ENCODE data around the gene SMPD1. TPM values are rescaled to one million over a fixed set of nuclear protein-coding genes. Genes with fewer than 3 reads are reported as not detected.

The SMPD1 gene
- total RNA-seq = 34.9 and 44.4 TPM in 2 replicates

DNA sequence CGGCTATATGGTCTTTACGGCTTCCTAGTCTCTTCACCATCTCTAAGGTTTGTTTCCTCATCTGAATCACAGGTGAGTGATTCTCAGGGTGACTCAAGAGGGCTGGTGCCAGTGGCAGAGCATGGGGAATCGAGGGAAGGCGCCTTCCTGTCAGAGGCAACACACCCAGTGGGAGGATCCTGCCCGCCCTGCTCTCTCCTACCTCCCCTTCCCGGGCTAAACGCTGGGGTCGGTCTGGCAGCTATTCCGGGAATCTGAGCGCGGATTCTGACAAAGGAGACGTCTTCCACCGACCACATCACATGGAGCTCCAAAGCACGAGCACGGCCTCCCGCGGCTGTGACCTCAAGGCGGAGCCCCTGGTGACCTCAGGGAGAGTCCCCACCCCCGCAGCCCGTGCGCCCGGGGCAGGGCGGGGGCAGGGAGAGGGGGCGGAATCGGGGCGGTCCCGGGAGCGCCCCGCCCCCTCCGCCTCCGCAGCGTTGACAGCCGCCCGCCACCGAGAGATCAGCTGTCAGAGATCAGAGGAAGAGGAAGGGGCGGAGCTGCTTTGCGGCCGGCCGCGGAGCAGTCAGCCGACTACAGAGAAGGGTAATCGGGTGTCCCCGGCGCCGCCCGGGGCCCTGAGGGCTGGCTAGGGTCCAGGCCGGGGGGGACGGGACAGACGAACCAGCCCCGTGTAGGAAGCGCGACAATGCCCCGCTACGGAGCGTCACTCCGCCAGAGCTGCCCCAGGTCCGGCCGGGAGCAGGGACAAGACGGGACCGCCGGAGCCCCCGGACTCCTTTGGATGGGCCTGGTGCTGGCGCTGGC is at the start of gene SMPD1:
Gene SMPD1 (plus strand): TSS at position 570 of the 813 bp plus-strand sequence. CDS start 125 bp downstream, at position 695.

DNA sequence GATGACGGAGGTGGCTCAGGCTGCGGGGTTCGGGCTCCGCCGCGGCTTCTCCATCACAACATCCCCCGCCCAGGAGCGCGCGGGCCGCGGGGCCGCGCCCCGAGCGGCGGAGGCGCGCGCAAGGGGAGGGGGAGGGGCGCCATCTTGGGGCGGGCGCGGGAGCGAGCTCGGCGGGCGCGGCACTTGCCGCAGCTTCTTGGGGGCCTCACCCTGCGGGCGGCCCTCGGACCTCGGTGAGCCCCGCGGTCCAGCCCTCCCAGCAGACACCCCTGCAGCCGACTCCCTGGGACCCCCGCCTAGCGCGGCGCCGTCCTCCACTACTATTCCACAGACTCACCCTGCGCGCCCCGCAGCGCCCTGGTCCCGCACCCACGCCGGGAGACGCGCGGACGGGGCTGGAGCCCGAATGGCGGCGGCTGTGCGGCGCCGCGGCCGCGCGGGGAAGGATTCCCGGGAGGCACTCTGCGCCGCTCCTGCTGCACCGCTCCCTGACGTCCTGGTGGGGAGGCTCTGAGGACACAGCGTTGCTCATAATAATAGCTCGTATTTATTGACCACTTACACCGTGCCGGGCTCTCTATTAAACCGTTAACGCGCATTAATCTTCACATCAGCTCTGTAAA is 28.8 kb downstream of the SMPD1 start, which contains the start of gene APBB1:
Gene APBB1 (minus strand): TSS at position 86 of the 623 bp plus-strand sequence. CDS start 7,747 bp downstream, outside the sequence.

DNA sequence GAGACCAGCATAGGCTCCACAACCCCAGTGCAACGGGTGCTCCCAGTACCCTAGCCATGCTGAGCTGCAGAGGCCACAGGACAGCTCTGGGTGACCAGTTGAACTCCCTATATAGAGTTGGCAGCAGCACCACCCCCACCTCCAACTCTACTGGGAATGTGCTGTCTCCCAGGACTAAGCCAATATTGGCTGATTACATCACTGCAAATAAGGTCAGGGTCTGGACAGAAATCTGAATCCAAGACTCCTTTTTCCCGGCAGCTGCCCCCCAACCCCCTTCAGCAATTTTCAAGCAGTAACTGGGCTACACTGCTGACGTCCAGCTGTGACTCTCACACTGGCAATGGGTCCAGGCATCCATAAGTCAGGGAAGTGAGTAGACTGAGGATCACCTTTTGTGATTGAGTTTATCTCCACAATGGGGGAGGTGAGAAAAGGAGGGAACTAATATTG is 50.7 kb downstream of the SMPD1 start, which contains the start of gene HPX:
Gene HPX (minus strand): TSS at position 82 of the 453 bp plus-strand sequence. CDS start 24 bp downstream, at position 58.

Other genes starting within 250 kb of the SMPD1 start
- not detected in 2 replicates for gene OR52B2, start 220.1 kb upstream of the SMPD1 start, total RNA-seq
- not detected in 2 replicates for gene OR52W1, start 191.2 kb upstream of the SMPD1 start, total RNA-seq
- not detected in 2 replicates for gene C11orf42, start 184.9 kb upstream of the SMPD1 start, total RNA-seq
- 24.9 and 36.5 TPM in 2 replicates for gene FHIP1B, start 155.8 kb upstream of the SMPD1 start, total RNA-seq
- gene CNGA4, start 151.4 kb upstream of the SMPD1 start, total RNA-seq = 0.44 TPM in 1 of 2 replicates, not detected in the other
- gene CCKBR, start 130.6 kb upstream of the SMPD1 start, total RNA-seq = not detected in 2 replicates
- 357 and 444 TPM in 2 replicates for gene CAVIN3, start 70.0 kb upstream of the SMPD1 start, total RNA-seq
- 38.5 and 45.1 TPM in 2 replicates for gene APBB1, start 28.6 kb downstream of the SMPD1 start, total RNA-seq
- gene HPX, start 50.5 kb downstream of the SMPD1 start, total RNA-seq = 0.14 and 0.66 TPM in 2 replicates
- gene TRIM3, start 83.5 kb downstream of the SMPD1 start, total RNA-seq = 17.9 and 26.3 TPM in 2 replicates
- gene ARFIP2, start 90.9 kb downstream of the SMPD1 start, total RNA-seq = 70.0 and 118 TPM in 2 replicates
- gene TIMM10B, start 91.0 kb downstream of the SMPD1 start, total RNA-seq = 50.7 and 61.7 TPM in 2 replicates
- gene DNHD1, start 106.8 kb downstream of the SMPD1 start, total RNA-seq = 6.2 and 14.0 TPM in 2 replicates
- 9.0 and 15.0 TPM in 2 replicates for gene RRP8, start 213.1 kb downstream of the SMPD1 start, total RNA-seq
- gene ILK, start 213.3 kb downstream of the SMPD1 start, total RNA-seq = 195 and 370 TPM in 2 replicates
- gene TAF10, start 221.7 kb downstream of the SMPD1 start, total RNA-seq = 33.3 and 41.2 TPM in 2 replicates
- gene TPP1, start 228.9 kb downstream of the SMPD1 start, total RNA-seq = 78.6 and 243 TPM in 2 replicates